ENCODE results near the gene IPO11.
"Not testable (repeated sequence)": the region's sequence is repeated elsewhere in the genome, so short reads cannot be mapped to it uniquely, and the experiment has no call there.

The IPO11 gene

GRCh38 chr5:62494772-62495171 is 82.2 kb downstream of the IPO11 start:
- no peak for TF ChIP-seq CTCF (IDR thresholded peaks at IDR 0.05; ENCODE audit: low read depth, low read length)
- no peak for DNase-seq (ENCODE audit: extremely low read depth, low read depth)

- DNase-seq (ENCODE audit: extremely low read depth, low read depth) = no peak
- no peak for TF ChIP-seq CTCF (IDR thresholded peaks at IDR 0.05; ENCODE audit: low read depth, low read length)
Observed at GRCh38 chr5:62496876-62497275, 84.3 kb downstream of the IPO11 start.

- no peak for DNase-seq (ENCODE audit: extremely low read depth, low read depth)
- TF ChIP-seq CTCF (IDR thresholded peaks at IDR 0.05; ENCODE audit: low read depth, low read length) = no peak
Observed at GRCh38 chr5:62498961-62499360, 86.4 kb downstream of the IPO11 start.

- DNase-seq (ENCODE audit: extremely low read depth, low read depth) = no peak
Observed at GRCh38 chr5:62499756-62500155, 87.2 kb downstream of the IPO11 start.

GRCh38 chr5:62502456-62503101 is 90.0 kb downstream of the IPO11 start:
- TF ChIP-seq CTCF (IDR thresholded peaks at IDR 0.05; ENCODE audit: low read depth, low read length) = no peak
- no peak for DNase-seq (ENCODE audit: extremely low read depth, low read depth)

More at GRCh38 chr5:62499756-62500155, 87.2 kb downstream of the IPO11 start:
- no peak for TF ChIP-seq CTCF (IDR thresholded peaks at IDR 0.05; ENCODE audit: low read depth, low read length)

- TF ChIP-seq CTCF (IDR thresholded peaks at IDR 0.05; ENCODE audit: low read depth, low read length) = no peak
- no peak for DNase-seq (ENCODE audit: extremely low read depth, low read depth)
Observed at GRCh38 chr5:62504129-62504528, 91.6 kb downstream of the IPO11 start.

- no peak for DNase-seq (ENCODE audit: extremely low read depth, low read depth)
- TF ChIP-seq CTCF (IDR thresholded peaks at IDR 0.05; ENCODE audit: low read depth, low read length) = no peak
Observed at GRCh38 chr5:62506659-62507460, 94.3 kb downstream of the IPO11 start.

- not testable (repeated sequence) for DNase-seq (ENCODE audit: extremely low read depth, low read depth)
Observed at GRCh38 chr5:62508760-62509159, 96.2 kb downstream of the IPO11 start.
